Endothelial cell of umbilical vein (primary cell): ENCODE measurements around the gene ITPKB.

Experiments
- EZH2 ChIP-seq: IDR thresholded peaks from 2 replicates; pipeline ENCODE4 v1.6.1; 2012; ENCODE audit warnings: borderline replicate concordance, low read depth, mild to moderate bottlenecking, moderate library complexity, low read length, inconsistent platforms; ENCODE audit not compliant: severe bottlenecking
- POLR2A ChIP-seq: IDR thresholded peaks from 2 replicates; pipeline ENCODE4 v1.6.1; 2012; ENCODE audit warnings: low read depth, mild to moderate bottlenecking, control low read depth, low read length
- POLR2AphosphoS5 ChIP-seq: IDR thresholded peaks from 2 replicates; pipeline ENCODE4 v1.6.1; 2012; ENCODE audit warnings: low read depth, mild to moderate bottlenecking, control low read depth, low read length, moderate library complexity; ENCODE audit not compliant: insufficient read depth
- TF ChIP-seq, protein P1 (sequence below), 2 donors: IDR thresholded peaks; 1 replicate in 1 of 2; 2 replicates in 1 of 2; pipeline ENCODE4 v1.5.1; 2011; ENCODE audit warnings: low read length in 2 of 2, mild to moderate bottlenecking in 2 of 2, moderate library complexity in 2 of 2, control low read depth in 1 of 2, inconsistent platforms in 1 of 2, low read depth in 1 of 2; ENCODE audit not compliant: insufficient read depth in 1 of 2; ENCODE audit errors: extremely low read depth in 1 of 2
- TF ChIP-seq, protein P2 (sequence below): IDR thresholded peaks from 2 replicates; pipeline ENCODE4 v1.6.1; 2011; ENCODE audit not compliant: insufficient read depth, insufficient read length

DNA sequence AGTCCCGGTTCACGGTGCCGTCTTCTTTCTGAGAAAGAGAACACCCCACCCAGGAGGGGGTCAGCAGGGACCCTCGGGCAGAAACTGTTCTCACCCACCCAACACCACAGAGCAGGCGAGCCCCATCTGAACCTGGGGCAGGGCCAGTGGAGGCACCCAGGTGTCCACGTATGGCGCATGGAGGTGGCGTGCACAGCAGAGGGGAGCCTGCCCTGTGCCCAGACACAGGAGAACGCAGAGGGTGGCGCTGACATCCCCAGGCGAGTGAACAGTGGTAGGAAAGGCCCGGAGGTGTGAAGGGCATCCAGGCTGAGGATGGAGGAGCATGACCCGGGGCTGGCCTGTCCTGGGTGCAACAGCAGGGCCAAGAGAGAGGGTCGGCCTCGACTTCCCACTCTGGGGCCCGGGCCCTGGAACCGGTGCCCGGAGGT, 99.4 kb downstream of the ITPKB start:
- TF ChIP-seq POLR2AphosphoS5 (no peak), POLR2A (no peak), EZH2 (no peak)
- TF ChIP-seq, protein P1, sequence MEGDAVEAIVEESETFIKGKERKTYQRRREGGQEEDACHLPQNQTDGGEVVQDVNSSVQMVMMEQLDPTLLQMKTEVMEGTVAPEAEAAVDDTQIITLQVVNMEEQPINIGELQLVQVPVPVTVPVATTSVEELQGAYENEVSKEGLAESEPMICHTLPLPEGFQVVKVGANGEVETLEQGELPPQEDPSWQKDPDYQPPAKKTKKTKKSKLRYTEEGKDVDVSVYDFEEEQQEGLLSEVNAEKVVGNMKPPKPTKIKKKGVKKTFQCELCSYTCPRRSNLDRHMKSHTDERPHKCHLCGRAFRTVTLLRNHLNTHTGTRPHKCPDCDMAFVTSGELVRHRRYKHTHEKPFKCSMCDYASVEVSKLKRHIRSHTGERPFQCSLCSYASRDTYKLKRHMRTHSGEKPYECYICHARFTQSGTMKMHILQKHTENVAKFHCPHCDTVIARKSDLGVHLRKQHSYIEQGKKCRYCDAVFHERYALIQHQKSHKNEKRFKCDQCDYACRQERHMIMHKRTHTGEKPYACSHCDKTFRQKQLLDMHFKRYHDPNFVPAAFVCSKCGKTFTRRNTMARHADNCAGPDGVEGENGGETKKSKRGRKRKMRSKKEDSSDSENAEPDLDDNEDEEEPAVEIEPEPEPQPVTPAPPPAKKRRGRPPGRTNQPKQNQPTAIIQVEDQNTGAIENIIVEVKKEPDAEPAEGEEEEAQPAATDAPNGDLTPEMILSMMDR (IDR thresholded peaks at IDR 0.05; ENCODE audit: extremely low read depth in 1 of 2, insufficient read depth in 1 of 2, low read depth in 1 of 2, low read length in 2 of 2), result no peak
- TF ChIP-seq, protein P2, sequence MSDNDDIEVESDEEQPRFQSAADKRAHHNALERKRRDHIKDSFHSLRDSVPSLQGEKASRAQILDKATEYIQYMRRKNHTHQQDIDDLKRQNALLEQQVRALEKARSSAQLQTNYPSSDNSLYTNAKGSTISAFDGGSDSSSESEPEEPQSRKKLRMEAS, result no peak
